GM19238 (cell line): ENCODE results near the gene PAK2.
"Not testable (repeated sequence)": the region's sequence is repeated elsewhere in the genome, so short reads cannot be mapped to it uniquely, and the experiment has no call there.

Experiments used
- DNase-seq: peaks from one replicate; pipeline ENCODE4 v3.0.0; 2011; ENCODE audit warnings: low spot score; ENCODE audit not compliant: insufficient read length

PAK2 gene

GRCh38 chr3:196736670-196737374 is 2.8 kb upstream of the PAK2 start:
- DNase-seq: no peak

GRCh38 chr3:196737655-196738054 is 2.0 kb upstream of the PAK2 start:
- DNase-seq: no peak

GRCh38 chr3:196740481-196741248 is 1.0 kb downstream of the PAK2 start:
- DNase-seq: no peak

- DNase-seq: no peak
Measured at GRCh38 chr3:196741249-196741889, 1.7 kb downstream of the PAK2 start.

GRCh38 chr3:196743569-196743968 is 3.9 kb downstream of the PAK2 start:
- DNase-seq: not testable (repeated sequence)

- DNase-seq: no peak
Measured at GRCh38 chr3:196749125-196749524, 9.5 kb downstream of the PAK2 start.

GRCh38 chr3:196753201-196753600 is 13.5 kb downstream of the PAK2 start:
- DNase-seq: no peak

GRCh38 chr3:196754091-196754981 is 14.7 kb downstream of the PAK2 start:
- DNase-seq: no peak

- no peak for DNase-seq
Measured at GRCh38 chr3:196756732-196757131, 17.1 kb downstream of the PAK2 start.

- no peak for DNase-seq
Measured at GRCh38 chr3:196757876-196758739, 18.5 kb downstream of the PAK2 start.

- DNase-seq: no peak
Measured at GRCh38 chr3:196763179-196763578, 23.5 kb downstream of the PAK2 start.

GRCh38 chr3:196765454-196765853 is 25.8 kb downstream of the PAK2 start:
- no peak for DNase-seq

- DNase-seq: no peak
Measured at GRCh38 chr3:196771067-196771466, 31.4 kb downstream of the PAK2 start.

- DNase-seq: no peak
Measured at GRCh38 chr3:196772102-196772501, 32.4 kb downstream of the PAK2 start.

- no peak for DNase-seq
Measured at GRCh38 chr3:196772897-196773296, 33.2 kb downstream of the PAK2 start.

- no peak for DNase-seq
Measured at GRCh38 chr3:196774191-196774820, 34.6 kb downstream of the PAK2 start.

GRCh38 chr3:196774848-196775422 is 35.3 kb downstream of the PAK2 start:
- no peak for DNase-seq

- DNase-seq: no peak
Measured at GRCh38 chr3:196775938-196776337, 36.3 kb downstream of the PAK2 start.

GRCh38 chr3:196777836-196778235 is 38.2 kb downstream of the PAK2 start:
- DNase-seq: no peak

GRCh38 chr3:196778755-196779154 is 39.1 kb downstream of the PAK2 start:
- DNase-seq: no peak
